ENCODE data around the gene H3-3A. TPM values are rescaled to one million over a fixed set of nuclear protein-coding genes. Genes with fewer than 3 reads are reported as not detected.
A peak's percentile ranks its signal among the peaks of the same experiment; 100 is the strongest.

H3-3A gene
- polyA plus RNA-seq, 1 of the 3 experiments (the other 2 are of a cell fraction), result 315 TPM

- Histone ChIP-seq H3K27ac (ENCODE audit: low read depth in 2 of 2, low read length in 1 of 2) (peak overlapping the region; percentile 90 to 99; a peak in 3 of 4 replicates), H3F3A (replicated peaks; ENCODE audit: insufficient read depth) (peaks cover 35% of the 10 kb centered on the region), H3K79me2 (ENCODE audit: insufficient read depth) (peaks cover 32% of the 10 kb centered on the region), H3K9ac (no peak overlapping the region), H3K4me3 (ENCODE audit: low read depth in 2 of 2, low read length in 1 of 2) (no peak overlapping the region), H3K4me1 (ENCODE audit: control insufficient read depth in 1 of 2, insufficient read depth in 2 of 2, low read depth in 1 of 2, low read length in 1 of 2) (peaks cover 5 to 17% of the 10 kb centered on the region in 2 experiments; a peak in 3 of 4 replicates), H3K27me3 (ENCODE audit: insufficient read depth) (no peaks in the 10 kb centered on the region), H3K9me3 (no peaks in the 10 kb centered on the region), H3K9me2 (no peaks in the 10 kb centered on the region), H2AFZ (ENCODE audit: low read depth) (no peak overlapping the region), H3K4me2 (peak overlapping the region; percentile 72; the same call in 1 of the 2 replicates), H3K36me3 (replicated peaks in 1 of 2; ENCODE audit: control insufficient read depth in 1 of 2, insufficient read depth in 2 of 2, low read length in 1 of 2) (peaks cover 5 to 8% of the 10 kb centered on the region in 2 experiments), H4K20me1 (ENCODE audit: insufficient read depth) (peaks cover 23% of the 10 kb centered on the region)
- WGBS (ENCODE audit: low lambda C conversion rate), result 88% methylated on average over 1 of the region's 1 CpG
- no peak for DNase-seq
- TF ChIP-seq ZBTB33 (IDR thresholded peaks at IDR 0.05; ENCODE audit: borderline replicate concordance, low read depth) (no peak), SMC3 (IDR thresholded peaks at IDR 0.05; ENCODE audit: low read depth, low read length) (no peak)
- ChIA-PET CTCF (interaction anchor here (0.6 to 1.9 kb wide), 3 partner anchors 60 to 65 kb away, joined by 3 to 10 read pairs (median 6); no protein-coding TSS in a partner anchor), POLR2A (interaction anchor here (1.3 kb wide), 1 partner anchor 61 kb away, joined by 5 read pairs; the partner anchor contains the start of gene SDE2)
These were observed 2.1 kb upstream of the H3-3A start for GRCh38 chr1:226060427-226060826.

GRCh38 chr1:226061068-226061840 is 1.3 kb upstream of the H3-3A start:
- no peaks in the 10 kb centered on the region for H3K27me3 ChIP-seq (ENCODE audit: insufficient read depth)
- H3K9me2 ChIP-seq, result no peaks in the 10 kb centered on the region
- peak overlapping the region; percentile 93 for H3K9ac ChIP-seq
- TF ChIP-seq MAX (IDR thresholded peaks at IDR 0.05; ENCODE audit: low read depth) (peak; percentile 58; the same call in 1 of the 2 replicates), FOXJ3 (CRISPR knock-in tag; IDR thresholded peaks at IDR 0.05) (no peak)
- H3K4me1 ChIP-seq (ENCODE audit: control insufficient read depth in 1 of 2, insufficient read depth in 2 of 2, low read depth in 1 of 2, low read length in 1 of 2), result peaks cover 13 to 25% of the 10 kb centered on the region in 2 experiments; a peak in 3 of 4 replicates
- peaks cover 40% of the 10 kb centered on the region for H3K79me2 ChIP-seq (ENCODE audit: insufficient read depth)
- ChIA-PET CTCF (interaction anchor here (0.7 to 2.2 kb wide), 10 partner anchors 10 to 587 kb away, joined by 3 to 10 read pairs (median 4); partner anchors contain the start of gene SRP9), POLR2A (interaction anchor here (0.6 to 3.1 kb wide), 13 partner anchors 11 to 284 kb away, joined by 3 to 38 read pairs (median 5); partner anchors contain the start of genes LIN9, SDE2 and SRP9)
- 16% methylated on average over 19 of the region's 21 CpGs for WGBS (ENCODE audit: low lambda C conversion rate)
- H3F3A ChIP-seq (replicated peaks; ENCODE audit: insufficient read depth), result peaks cover 35% of the 10 kb centered on the region
- H3K27ac ChIP-seq (ENCODE audit: low read depth in 2 of 2, low read length in 1 of 2), result peak overlapping the region; percentile 90 to 99
- H3K4me2 ChIP-seq, result peak overlapping the region; percentile 72
- peaks cover 13 to 16% of the 10 kb centered on the region in 2 experiments for H3K36me3 ChIP-seq (replicated peaks in 1 of 2; ENCODE audit: control insufficient read depth in 1 of 2, insufficient read depth in 2 of 2, low read length in 1 of 2)
- H2AFZ ChIP-seq (ENCODE audit: low read depth), result peak overlapping the region; percentile 80
- DNase-seq, result peak; percentile 21
- no peaks in the 10 kb centered on the region for H3K9me3 ChIP-seq
- H4K20me1 ChIP-seq (ENCODE audit: insufficient read depth), result peaks cover 31% of the 10 kb centered on the region
- peak overlapping the region; percentile 73 for H3K4me3 ChIP-seq (ENCODE audit: low read depth in 2 of 2, low read length in 1 of 2)
